ENCODE data around the gene BSN. TPM values are rescaled to one million over a fixed set of nuclear protein-coding genes. Genes with fewer than 3 reads are reported as not detected.

Gene BSN
- total and polyA plus RNA-seq, 2 donors (not counting 1 experiment from before 2014, with no cell fraction given): under 0.01 to 0.01 TPM

DNA sequence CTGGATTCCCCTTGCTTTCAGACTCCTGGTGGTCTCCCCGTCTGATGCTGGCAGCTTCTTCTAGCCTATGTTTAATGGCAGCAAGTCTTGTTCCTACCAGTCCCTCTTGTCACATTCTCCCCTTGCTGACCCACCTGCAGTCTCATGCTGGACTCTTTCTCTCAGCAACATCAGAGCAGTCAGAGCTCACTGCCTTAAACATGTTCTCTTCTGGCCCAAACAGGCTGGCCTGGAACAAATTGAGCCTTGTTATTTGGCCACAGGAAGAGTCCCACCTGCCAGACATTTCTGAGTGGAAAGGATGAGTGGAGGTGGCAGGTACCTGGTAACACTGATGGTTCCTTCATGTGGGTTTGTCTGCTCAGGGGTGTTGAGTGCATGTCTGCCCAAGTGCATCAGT, 60.7 kb downstream of the BSN start:
- no peak for DNase-seq (ENCODE audit: low read depth in 2 of 2)
- Histone ChIP-seq H3K27ac (ENCODE audit: insufficient read depth, low read length) (no peak overlapping the region), H4K20me1 (ENCODE audit: control insufficient read depth, extremely low read depth, insufficient read depth, low read length) (no peaks in the 10 kb centered on the region), H3K27me3 (ENCODE audit: control insufficient read depth, insufficient read depth, low read length) (no peaks in the 10 kb centered on the region), H3K9me3 (ENCODE audit: control insufficient read depth, insufficient read depth, low read depth, low read length) (no peaks in the 10 kb centered on the region), H3K79me2 (ENCODE audit: control insufficient read depth, insufficient read depth, low read length) (no peaks in the 10 kb centered on the region), H2AFZ (ENCODE audit: low read length) (no peak overlapping the region), H3K9ac (ENCODE audit: insufficient read depth, low read length) (no peak overlapping the region), H3K4me2 (ENCODE audit: extremely low read depth, insufficient read depth, low read length) (no peak overlapping the region), H3K4me3 (replicated peaks in 1 of 4; ENCODE audit: control extremely low read depth in 1 of 4, insufficient read depth in 1 of 4, low read depth in 3 of 4, low read length in 4 of 4) (no peak overlapping the region), H3K36me3 (ENCODE audit: control insufficient read depth, insufficient read depth, low read length) (no peaks in the 10 kb centered on the region), H3K4me1 (ENCODE audit: control insufficient read depth, extremely low read depth, insufficient read depth, low read length) (no peaks in the 10 kb centered on the region)
- TF ChIP-seq, protein P1, sequence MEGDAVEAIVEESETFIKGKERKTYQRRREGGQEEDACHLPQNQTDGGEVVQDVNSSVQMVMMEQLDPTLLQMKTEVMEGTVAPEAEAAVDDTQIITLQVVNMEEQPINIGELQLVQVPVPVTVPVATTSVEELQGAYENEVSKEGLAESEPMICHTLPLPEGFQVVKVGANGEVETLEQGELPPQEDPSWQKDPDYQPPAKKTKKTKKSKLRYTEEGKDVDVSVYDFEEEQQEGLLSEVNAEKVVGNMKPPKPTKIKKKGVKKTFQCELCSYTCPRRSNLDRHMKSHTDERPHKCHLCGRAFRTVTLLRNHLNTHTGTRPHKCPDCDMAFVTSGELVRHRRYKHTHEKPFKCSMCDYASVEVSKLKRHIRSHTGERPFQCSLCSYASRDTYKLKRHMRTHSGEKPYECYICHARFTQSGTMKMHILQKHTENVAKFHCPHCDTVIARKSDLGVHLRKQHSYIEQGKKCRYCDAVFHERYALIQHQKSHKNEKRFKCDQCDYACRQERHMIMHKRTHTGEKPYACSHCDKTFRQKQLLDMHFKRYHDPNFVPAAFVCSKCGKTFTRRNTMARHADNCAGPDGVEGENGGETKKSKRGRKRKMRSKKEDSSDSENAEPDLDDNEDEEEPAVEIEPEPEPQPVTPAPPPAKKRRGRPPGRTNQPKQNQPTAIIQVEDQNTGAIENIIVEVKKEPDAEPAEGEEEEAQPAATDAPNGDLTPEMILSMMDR (conservative IDR thresholded peaks at IDR 0.05 in 1 of 2, IDR thresholded peaks at IDR 0.05 in 1 of 2; ENCODE audit: low read depth in 1 of 2, low read length in 2 of 2): no peak
- no peak for TF ChIP-seq EZH2 (IDR thresholded peaks at IDR 0.05; ENCODE audit: low read length, missing control alignments)

DNA sequence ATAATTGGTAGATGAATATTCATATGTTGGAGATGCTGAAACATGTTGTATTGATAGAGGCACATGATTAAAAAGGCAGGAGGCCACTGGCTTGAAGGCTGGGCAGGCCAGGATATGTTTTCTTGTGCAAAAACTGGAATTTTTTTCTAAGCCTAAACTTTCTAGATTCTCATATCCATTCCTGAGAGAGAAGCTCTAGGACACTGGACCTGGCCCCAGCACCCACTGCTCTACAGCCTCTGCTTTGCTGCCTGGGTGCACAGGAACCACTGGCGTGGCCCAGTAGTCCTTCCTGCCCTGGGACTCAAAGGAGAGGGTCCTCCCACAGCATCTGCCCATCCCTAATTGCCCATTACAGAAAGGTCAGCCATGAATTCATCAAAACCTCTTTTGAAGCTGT, 61.8 kb downstream of the BSN start:
- Histone ChIP-seq H4K20me1 (ENCODE audit: control insufficient read depth, extremely low read depth, insufficient read depth, low read length) (no peaks in the 10 kb centered on the region), H2AFZ (ENCODE audit: low read length) (no peak overlapping the region), H3K4me3 (replicated peaks in 1 of 4; ENCODE audit: control extremely low read depth in 1 of 4, insufficient read depth in 1 of 4, low read depth in 3 of 4, low read length in 4 of 4) (no peak overlapping the region), H3K27me3 (ENCODE audit: control insufficient read depth, insufficient read depth, low read length) (peaks cover 4% of the 10 kb centered on the region), H3K4me2 (ENCODE audit: extremely low read depth, insufficient read depth, low read length) (no peak overlapping the region), H3K27ac (ENCODE audit: insufficient read depth, low read length) (no peak overlapping the region), H3K9me3 (ENCODE audit: control insufficient read depth, insufficient read depth, low read depth, low read length) (no peaks in the 10 kb centered on the region), H3K36me3 (ENCODE audit: control insufficient read depth, insufficient read depth, low read length) (no peaks in the 10 kb centered on the region), H3K4me1 (ENCODE audit: control insufficient read depth, extremely low read depth, insufficient read depth, low read length) (no peaks in the 10 kb centered on the region), H3K79me2 (ENCODE audit: control insufficient read depth, insufficient read depth, low read length) (no peaks in the 10 kb centered on the region), H3K9ac (ENCODE audit: insufficient read depth, low read length) (no peak overlapping the region)
- DNase-seq (ENCODE audit: low read depth in 2 of 2): no peak
- no peak for TF ChIP-seq EZH2 (IDR thresholded peaks at IDR 0.05; ENCODE audit: low read length, missing control alignments)
- TF ChIP-seq, protein P1 (conservative IDR thresholded peaks at IDR 0.05 in 1 of 2, IDR thresholded peaks at IDR 0.05 in 1 of 2; ENCODE audit: low read depth in 1 of 2, low read length in 2 of 2): no peak

DNA sequence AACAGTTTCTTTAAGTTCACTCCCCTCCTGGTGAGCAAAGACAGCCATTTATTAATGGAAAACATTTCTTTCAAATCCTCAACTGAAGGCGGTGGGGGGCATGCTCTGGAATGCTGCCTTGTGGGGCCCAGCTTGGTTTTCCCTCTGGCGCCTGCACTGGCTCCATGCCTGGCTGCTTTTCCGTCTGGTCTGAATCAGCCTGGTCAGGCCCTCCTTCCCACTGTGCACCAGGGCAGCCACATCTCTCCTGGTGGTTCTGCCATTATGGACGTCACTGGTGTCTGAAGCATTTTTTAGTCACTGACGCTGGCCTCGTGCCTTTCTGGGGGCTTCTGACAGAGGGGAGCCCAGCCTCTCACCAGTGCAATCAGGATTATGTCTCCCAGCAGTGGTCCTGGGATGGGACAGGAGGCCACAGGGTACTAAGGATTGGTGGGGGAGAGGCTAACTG, 62.2 kb downstream of the BSN start:
- no peak overlapping the region for H2AFZ ChIP-seq (ENCODE audit: low read length)

More for the DNA sequence above, 62.2 kb downstream of the BSN start:
- Histone ChIP-seq H3K27me3 (ENCODE audit: control insufficient read depth, insufficient read depth, low read length) (peaks cover 8% of the 10 kb centered on the region), H3K4me1 (ENCODE audit: control insufficient read depth, extremely low read depth, insufficient read depth, low read length) (no peaks in the 10 kb centered on the region), H3K4me3 (replicated peaks in 1 of 4; ENCODE audit: control extremely low read depth in 1 of 4, insufficient read depth in 1 of 4, low read depth in 3 of 4, low read length in 4 of 4) (no peak overlapping the region), H3K79me2 (ENCODE audit: control insufficient read depth, insufficient read depth, low read length) (no peaks in the 10 kb centered on the region), H3K4me2 (ENCODE audit: extremely low read depth, insufficient read depth, low read length) (no peak overlapping the region), H4K20me1 (ENCODE audit: control insufficient read depth, extremely low read depth, insufficient read depth, low read length) (no peaks in the 10 kb centered on the region), H3K9ac (ENCODE audit: insufficient read depth, low read length) (no peak overlapping the region), H3K27ac (ENCODE audit: insufficient read depth, low read length) (no peak overlapping the region), H3K36me3 (ENCODE audit: control insufficient read depth, insufficient read depth, low read length) (no peaks in the 10 kb centered on the region), H3K9me3 (ENCODE audit: control insufficient read depth, insufficient read depth, low read depth, low read length) (no peaks in the 10 kb centered on the region)
- peak; percentile 28 to 83 for DNase-seq (ENCODE audit: low read depth in 2 of 2)
- no peak for TF ChIP-seq EZH2 (IDR thresholded peaks at IDR 0.05; ENCODE audit: low read length, missing control alignments)
- TF ChIP-seq, protein P1 (conservative IDR thresholded peaks at IDR 0.05 in 1 of 2, IDR thresholded peaks at IDR 0.05 in 1 of 2; ENCODE audit: low read depth in 1 of 2, low read length in 2 of 2): no peak

Data from fibroblast of lung (primary cell).